Activated effector memory CD4-positive, alpha-beta T cell treated with Interleukin-2 at 50 U/mL for 16 hours (primary cell): Measurements from ENCODE around the gene SRA1.

Experiments
- DNase-seq: peaks from one replicate; pipeline ENCODE4 v3.0.0-alpha.2; 2020

Gene SRA1

GRCh38 chr5:140549237-140550144 is 7.8 kb downstream of the SRA1 start:
- no peak for DNase-seq

GRCh38 chr5:140548791-140549190 is 8.5 kb downstream of the SRA1 start:
- DNase-seq: no peak

GRCh38 chr5:140548300-140548688 is 9.0 kb downstream of the SRA1 start:
- DNase-seq: no peak

- DNase-seq: peak; percentile 82
Observed at GRCh38 chr5:140547508-140548299, 9.6 kb downstream of the SRA1 start, which contains the start of gene EIF4EBP3. TSS of gene EIF4EBP3 (plus strand) at chr5:140547662. CDS start at chr5:140547738, 76 bp downstream.

- DNase-seq: no peak
Observed at GRCh38 chr5:140546851-140547507, 10.3 kb downstream of the SRA1 start.

GRCh38 chr5:140545606-140546005 is 11.7 kb downstream of the SRA1 start:
- no peak for DNase-seq

- no peak for DNase-seq
Observed at GRCh38 chr5:140544986-140545385, 12.3 kb downstream of the SRA1 start.

GRCh38 chr5:140542972-140543371 is 14.3 kb downstream of the SRA1 start:
- DNase-seq: no peak

GRCh38 chr5:140540227-140540626 is 17.0 kb downstream of the SRA1 start:
- no peak for DNase-seq

GRCh38 chr5:140524003-140524402 is 33.3 kb downstream of the SRA1 start:
- no peak for DNase-seq

GRCh38 chr5:140513124-140513523 is 44.1 kb downstream of the SRA1 start:
- no peak for DNase-seq

GRCh38 chr5:140509898-140510297 is 47.4 kb downstream of the SRA1 start:
- no peak for DNase-seq

GRCh38 chr5:140502834-140503233 is 54.4 kb downstream of the SRA1 start:
- DNase-seq: no peak
